ENCODE results near the gene TCFL5. TPM values are rescaled to one million over a fixed set of nuclear protein-coding genes. Genes with fewer than 3 reads are reported as not detected.
A peak's percentile ranks its signal among the peaks of the same experiment; 100 is the strongest.

TCFL5 gene
- total and polyA plus RNA-seq, 12 donors, result 3.5 to 12.0 (median 5.5) TPM

DNA sequence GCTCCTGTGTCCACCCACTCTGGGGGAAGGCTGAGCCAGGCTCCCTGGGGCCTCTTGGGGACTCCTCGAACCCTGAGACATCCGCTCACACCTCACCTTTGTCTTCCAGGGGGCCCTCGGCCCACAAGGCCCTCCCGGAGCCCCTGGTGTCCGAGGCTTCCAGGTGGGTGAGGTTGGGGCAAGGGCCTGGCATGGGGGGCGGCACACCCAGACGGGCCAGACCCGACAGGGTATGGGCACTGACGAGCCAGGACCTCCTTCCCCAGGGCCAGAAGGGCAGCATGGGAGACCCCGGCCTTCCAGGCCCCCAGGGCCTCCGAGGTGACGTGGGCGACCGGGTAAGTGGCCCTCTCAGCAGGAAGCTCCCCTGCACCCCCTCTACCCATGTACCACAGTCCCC lies 31.4 kb downstream of the TCFL5 start:
- no peaks in the 10 kb centered on the region for H3K27me3 ChIP-seq
- no peaks in the 10 kb centered on the region for H3K36me3 ChIP-seq (replicated peaks in 1 of 2)
- DNase-seq, result peak in 1 of 7 donors; percentile 12
- H3K27ac ChIP-seq, result no peak overlapping the region
- H3K9me3 ChIP-seq (replicated peaks in 1 of 3), result no peaks in the 10 kb centered on the region
- 83 to 95% (median 90%) methylated on average over 8 to 14 of the region's 14 CpGs for WGBS, 4 donors
- no peaks in the 10 kb centered on the region for H3K4me1 ChIP-seq (replicated peaks in 1 of 2)
- intact Hi-C loops (cut with DNase I), result no loop called here
- H3K4me3 ChIP-seq, result no peak overlapping the region
- TF ChIP-seq, protein P1, sequence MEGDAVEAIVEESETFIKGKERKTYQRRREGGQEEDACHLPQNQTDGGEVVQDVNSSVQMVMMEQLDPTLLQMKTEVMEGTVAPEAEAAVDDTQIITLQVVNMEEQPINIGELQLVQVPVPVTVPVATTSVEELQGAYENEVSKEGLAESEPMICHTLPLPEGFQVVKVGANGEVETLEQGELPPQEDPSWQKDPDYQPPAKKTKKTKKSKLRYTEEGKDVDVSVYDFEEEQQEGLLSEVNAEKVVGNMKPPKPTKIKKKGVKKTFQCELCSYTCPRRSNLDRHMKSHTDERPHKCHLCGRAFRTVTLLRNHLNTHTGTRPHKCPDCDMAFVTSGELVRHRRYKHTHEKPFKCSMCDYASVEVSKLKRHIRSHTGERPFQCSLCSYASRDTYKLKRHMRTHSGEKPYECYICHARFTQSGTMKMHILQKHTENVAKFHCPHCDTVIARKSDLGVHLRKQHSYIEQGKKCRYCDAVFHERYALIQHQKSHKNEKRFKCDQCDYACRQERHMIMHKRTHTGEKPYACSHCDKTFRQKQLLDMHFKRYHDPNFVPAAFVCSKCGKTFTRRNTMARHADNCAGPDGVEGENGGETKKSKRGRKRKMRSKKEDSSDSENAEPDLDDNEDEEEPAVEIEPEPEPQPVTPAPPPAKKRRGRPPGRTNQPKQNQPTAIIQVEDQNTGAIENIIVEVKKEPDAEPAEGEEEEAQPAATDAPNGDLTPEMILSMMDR (IDR thresholded peaks at IDR 0.05), result no peak

DNA sequence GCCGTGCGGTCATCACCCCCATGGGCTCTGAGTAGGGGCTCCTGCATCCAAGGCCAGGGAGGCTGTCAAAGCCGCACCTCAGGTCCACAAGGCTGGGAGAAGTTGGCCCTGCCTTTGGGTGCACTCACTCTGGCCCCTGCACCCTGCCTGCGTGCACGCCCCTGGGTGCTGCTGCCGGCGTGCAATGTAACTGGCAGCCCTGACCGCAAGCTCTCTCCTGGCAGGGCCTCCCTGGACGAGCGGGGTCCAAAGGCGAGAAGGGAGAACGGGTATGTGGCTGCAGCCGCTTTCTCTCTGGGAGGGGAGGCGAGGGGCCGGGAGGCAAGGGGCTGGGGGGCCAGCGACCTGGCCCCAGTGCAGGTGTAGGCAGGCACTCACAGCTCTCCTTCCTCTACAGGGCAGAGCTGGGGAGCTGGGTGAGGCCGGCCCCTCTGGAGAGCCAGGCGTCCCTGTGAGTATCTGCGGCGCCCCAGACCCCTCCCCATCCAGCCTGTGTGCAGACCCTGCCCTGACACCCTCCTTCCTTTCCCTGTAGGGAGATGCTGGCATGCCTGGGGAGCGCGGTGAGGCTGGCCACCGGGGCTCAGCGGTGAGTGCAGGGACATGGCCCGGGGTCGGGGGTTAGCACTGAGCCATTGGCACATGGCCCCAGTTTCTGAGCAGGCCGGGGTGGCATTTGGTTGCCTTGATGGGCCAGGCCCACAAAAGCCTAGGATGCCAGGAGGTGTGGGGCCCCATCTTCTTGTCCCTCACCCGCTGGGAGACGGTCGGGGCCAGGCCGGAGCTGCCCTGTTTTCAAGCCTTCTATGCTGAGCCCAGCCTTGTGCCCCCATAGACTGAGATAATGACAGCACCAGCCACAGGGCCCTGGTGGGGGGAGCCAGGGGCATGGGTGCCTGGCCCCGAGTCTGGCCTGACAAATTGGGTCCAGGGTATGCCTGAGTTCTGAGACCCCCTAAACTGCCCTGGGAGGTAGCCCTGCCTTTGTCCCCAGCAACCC lies 32.1 kb downstream of the TCFL5 start:
- WGBS, 4 donors, result 89 to 93% (median 92%) methylated on average over 22 to 32 of the region's 32 CpGs
- H3K4me3 ChIP-seq, result no peak overlapping the region
- H3K27me3 ChIP-seq, result no peaks in the 10 kb centered on the region
- no peaks in the 10 kb centered on the region for H3K36me3 ChIP-seq (replicated peaks in 1 of 2)
- H3K27ac ChIP-seq, result no peak overlapping the region
- peaks cover 3% of the 10 kb centered on the region in 2 donors for H3K4me1 ChIP-seq (replicated peaks in 1 of 2)
- no peaks in the 10 kb centered on the region for H3K9me3 ChIP-seq (replicated peaks in 1 of 3)
- TF ChIP-seq POLR2A (IDR thresholded peaks at IDR 0.05), result no peak
- TF ChIP-seq, protein P1 (IDR thresholded peaks at IDR 0.05), result no peak
- intact Hi-C loops (cut with DNase I), result no loop called here
- peak in 1 of 7 donors; percentile 16 for DNase-seq

DNA sequence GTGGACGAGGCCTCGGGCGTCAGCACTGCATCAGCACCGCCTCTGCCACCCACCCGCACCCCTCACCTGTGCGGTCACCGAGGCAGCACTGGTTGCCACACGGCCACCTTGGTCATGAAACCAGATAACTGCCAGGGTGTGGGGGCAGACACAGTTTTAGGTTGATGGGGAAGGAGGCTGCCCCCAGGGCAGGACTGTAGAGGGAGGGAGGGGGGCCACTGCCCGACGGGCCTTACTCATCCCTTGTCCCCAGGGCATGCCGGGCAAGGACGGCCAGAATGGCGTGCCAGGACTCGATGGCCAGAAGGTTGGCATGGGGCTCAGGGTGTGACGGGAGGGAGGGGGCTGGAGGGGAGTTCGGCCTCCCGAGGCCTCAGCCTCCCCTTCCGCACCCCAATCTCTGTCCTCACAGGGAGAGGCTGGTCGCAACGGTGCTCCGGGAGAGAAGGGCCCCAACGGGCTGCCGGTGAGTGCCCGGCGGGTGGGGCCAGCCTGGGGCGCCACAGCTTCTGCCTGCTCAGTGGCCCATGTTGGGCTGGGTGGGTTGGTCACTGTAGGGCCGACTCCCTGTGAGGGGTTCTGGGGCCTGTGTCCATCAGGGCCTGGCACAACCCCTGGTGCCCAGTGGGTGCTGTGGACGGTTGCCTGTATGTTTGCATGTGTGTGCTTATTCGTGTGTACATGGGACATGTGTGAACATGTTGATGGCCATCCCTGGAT lies 33.0 kb downstream of the TCFL5 start:
- H3K27ac ChIP-seq, result no peak overlapping the region
- H3K27me3 ChIP-seq, result no peaks in the 10 kb centered on the region
- TF ChIP-seq, protein P1 (IDR thresholded peaks at IDR 0.05), result no peak
- no peak for TF ChIP-seq POLR2A (IDR thresholded peaks at IDR 0.05)
- H3K4me1 ChIP-seq (replicated peaks in 1 of 2), result peaks cover 6 to 8% of the 10 kb centered on the region in 2 donors
- WGBS, 4 donors, result 56 to 85% (median 81%) methylated on average over 16 to 29 of the region's 29 CpGs
- intact Hi-C loops (cut with DNase I), result no loop called here
- peak in 1 of 7 donors; percentile 13 for DNase-seq
- H3K9me3 ChIP-seq (replicated peaks in 1 of 3), result no peaks in the 10 kb centered on the region
- H3K4me3 ChIP-seq, result no peak overlapping the region
- H3K36me3 ChIP-seq (replicated peaks in 1 of 2), result no peaks in the 10 kb centered on the region

DNA sequence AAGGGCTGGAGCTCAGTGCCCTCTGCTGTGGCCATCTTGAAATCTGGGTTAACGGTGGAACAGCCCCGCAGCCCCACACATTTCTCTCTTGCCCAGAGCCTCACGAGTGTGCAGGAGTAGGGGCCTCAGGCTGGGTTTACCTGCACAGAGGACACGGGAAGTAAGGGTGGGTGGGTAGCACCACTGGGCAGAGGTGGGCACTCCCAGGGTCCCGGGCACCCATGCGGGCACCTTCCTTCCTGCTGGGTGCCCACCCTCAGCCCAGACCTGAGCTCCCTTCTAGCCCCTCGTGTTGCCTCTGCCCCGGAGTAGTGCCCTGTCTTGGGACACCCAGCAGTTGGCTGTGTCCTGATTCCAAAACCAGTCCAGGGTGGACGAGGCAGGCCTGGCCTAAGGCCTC lies 33.6 kb downstream of the TCFL5 start:
- 65 to 94% (median 91%) methylated on average over 3 to 9 of the region's 9 CpGs for WGBS, 4 donors
- Histone ChIP-seq H3K27ac (no peak overlapping the region), H3K27me3 (no peaks in the 10 kb centered on the region), H3K4me3 (no peak overlapping the region), H3K36me3 (replicated peaks in 1 of 2) (no peaks in the 10 kb centered on the region), H3K9me3 (replicated peaks in 1 of 3) (no peaks in the 10 kb centered on the region), H3K4me1 (replicated peaks in 1 of 2) (peaks cover 6 to 8% of the 10 kb centered on the region in 2 donors)
- TF ChIP-seq POLR2A (IDR thresholded peaks at IDR 0.05), result no peak
- TF ChIP-seq, protein P1 (IDR thresholded peaks at IDR 0.05), result no peak
- intact Hi-C loops (cut with DNase I), result no loop called here
- no peak for DNase-seq

All from adrenal gland (tissue), 12 donors.